SH-SY5Y (cell line): ENCODE measurements around the gene SNX33.

ENCODE experiments used
- GATA2 ChIP-seq: IDR thresholded peaks from 2 replicates; pipeline ENCODE4 v1.6.1; 2011; ENCODE audit warnings: mild to moderate bottlenecking, low read depth, low read length
- GATA3 ChIP-seq: IDR thresholded peaks from 2 replicates; pipeline ENCODE4 v1.6.1; 2011; ENCODE audit warnings: low read depth, mild to moderate bottlenecking, low read length, moderate library complexity

SNX33 gene

GRCh38 chr15:75637245-75638009 is 10.3 kb upstream of the SNX33 start:
- TF ChIP-seq GATA3 (no peak), GATA2 (no peak)

- TF ChIP-seq GATA3 (no peak), GATA2 (no peak)
Observed at GRCh38 chr15:75639191-75639708, 8.5 kb upstream of the SNX33 start.

- no peak for TF ChIP-seq GATA2
- no peak for TF ChIP-seq GATA3
Observed at GRCh38 chr15:75639709-75640482, 7.8 kb upstream of the SNX33 start, which contains the start of gene IMP3. TSS of gene IMP3 (minus strand) at chr15:75640224. CDS start at chr15:75640168, 56 bp downstream.

DNA sequence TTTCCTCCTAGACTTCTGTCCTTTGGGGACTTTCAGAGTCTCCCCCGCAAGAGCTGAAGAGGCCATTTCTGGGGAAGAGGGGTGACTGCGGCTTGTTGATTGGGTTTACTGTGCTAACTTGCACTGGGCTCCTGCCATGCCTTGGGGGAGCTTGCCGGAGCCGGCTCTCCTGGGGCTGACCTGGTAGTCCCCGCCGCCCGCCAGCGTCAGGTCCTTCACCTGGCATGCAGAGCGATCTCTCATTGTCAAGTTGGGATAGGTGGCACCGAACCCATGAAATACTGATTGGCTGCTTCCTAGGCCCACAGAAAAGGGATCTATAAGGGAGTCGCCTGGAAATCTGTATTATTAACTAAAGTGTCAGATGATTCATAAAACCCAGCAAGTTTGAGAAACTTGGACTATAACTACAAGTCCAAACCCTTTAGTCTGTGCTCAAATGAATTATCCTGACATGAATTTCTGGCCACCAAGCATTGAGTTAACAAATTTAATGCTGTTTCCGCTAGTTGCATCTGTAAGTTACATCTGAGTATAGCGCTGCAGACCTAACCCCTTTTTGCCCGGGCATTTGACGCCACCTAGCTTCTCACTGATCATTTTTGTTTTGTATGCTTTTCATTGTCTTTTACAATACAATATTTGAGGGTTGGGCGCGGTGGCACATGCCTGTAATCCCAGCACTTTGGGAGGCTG is 7.1 kb upstream of the SNX33 start:
- TF ChIP-seq GATA3 (no peak), GATA2 (no peak)

DNA sequence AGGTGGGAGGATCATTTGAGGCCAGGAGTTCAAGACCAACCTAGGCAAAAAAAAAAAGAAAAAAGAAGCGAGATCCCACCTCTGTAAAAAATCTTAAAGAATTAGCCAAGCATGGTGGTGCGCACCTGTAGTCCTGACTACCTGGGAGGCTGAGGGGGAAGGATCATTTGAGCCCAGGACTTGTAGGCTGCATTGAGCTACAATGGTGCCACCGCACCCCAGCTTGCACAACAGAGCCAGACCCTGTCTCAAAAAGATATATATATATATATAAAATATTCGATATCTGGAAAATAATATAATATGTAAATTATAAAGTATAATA is 6.6 kb upstream of the SNX33 start:
- TF ChIP-seq GATA3 (no peak), GATA2 (no peak)

GRCh38 chr15:75641603-75642002 is 6.1 kb upstream of the SNX33 start:
- no peak for TF ChIP-seq GATA3
- TF ChIP-seq GATA2: no peak

- TF ChIP-seq GATA2 (no peak), GATA3 (no peak)
Observed at GRCh38 chr15:75644376-75644775, 3.3 kb upstream of the SNX33 start.

DNA sequence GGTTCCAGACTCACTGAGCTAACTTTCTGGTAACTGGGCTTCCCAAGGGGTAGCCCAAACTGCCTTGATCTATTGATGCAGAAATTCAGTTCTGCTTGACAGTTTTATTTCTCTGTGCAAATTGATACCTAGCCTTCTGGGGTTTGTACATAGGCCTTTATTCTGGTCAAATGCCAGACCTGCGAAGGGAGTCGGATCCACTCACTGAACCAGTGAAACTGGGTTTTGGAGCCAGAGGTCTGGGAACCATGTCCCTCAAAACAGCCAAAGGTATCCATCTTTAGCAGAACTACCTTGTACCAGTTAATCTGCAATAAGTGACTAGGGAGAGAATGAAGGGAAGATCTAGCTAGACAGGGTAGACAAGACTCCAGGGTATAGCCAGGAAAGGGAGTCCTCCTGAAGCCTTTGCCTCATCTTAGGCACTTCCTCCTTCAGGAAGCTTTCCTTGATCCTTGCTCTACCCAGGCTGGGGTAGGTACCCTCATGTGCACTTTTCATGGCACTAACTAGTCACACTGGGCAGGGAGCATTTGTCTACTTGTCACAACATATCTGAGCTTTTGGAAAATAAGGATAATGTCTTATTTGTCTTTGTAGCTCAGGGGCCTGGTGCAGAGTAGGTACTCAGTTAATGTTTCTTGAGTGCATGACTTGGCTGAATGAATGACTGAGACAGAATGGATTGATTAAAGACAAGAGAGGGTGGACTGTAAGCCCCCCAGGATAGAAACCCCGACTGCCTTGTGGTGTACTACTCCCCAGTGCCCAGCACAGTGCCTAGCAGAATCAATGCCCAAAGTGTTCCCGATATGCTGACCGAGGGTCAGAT is 1.4 kb upstream of the SNX33 start:
- TF ChIP-seq GATA3 (no peak), GATA2 (no peak)

GRCh38 chr15:75646944-75647364 is 758 bp upstream of the SNX33 start:
- TF ChIP-seq GATA3 (no peak), GATA2 (no peak)

DNA sequence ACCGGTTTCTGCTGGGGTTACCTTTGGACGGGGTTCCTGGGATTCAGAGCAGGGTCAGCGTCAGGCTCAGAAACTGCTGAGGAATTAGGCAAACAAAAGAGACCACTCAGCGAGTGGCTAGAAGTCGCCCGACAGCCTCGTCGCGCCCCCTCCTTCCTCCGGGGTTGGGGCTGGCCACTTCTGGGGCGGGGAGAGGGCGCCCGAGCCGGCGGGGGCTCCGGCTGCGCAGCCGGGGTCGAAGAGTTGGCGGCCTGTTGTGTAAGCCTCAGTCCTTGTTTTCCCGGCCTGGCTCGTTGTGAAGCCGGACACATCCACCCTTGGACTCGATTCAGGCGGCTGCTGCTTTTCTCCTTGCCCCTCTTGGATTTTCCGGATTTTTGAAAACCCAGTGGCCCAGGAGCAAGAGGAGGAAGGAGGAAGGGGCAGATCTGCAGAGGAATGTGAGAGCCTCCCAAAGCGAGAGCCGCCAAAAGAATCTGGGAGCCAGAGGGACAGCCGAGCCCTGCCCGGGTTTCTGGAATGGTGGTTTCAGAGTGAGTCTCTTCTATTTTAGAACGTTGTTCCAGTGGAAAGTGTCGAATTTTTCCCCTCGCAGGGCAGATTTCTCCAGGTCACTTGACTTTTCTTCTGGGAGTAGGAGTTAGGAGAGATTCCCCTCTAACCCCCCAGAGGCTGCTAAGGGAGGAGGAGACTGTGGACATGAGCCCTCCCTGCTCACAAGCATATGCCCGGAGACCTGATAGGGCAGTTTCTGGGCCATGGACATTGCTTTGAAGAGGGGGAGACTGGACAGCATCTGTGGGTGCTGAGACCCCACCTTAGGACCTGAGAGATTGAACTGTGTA is 666 bp downstream of the SNX33 start:
- no peak for TF ChIP-seq GATA3
- no peak for TF ChIP-seq GATA2

GRCh38 chr15:75649045-75649761 is 1.5 kb downstream of the SNX33 start:
- TF ChIP-seq GATA2: no peak
- no peak for TF ChIP-seq GATA3

DNA sequence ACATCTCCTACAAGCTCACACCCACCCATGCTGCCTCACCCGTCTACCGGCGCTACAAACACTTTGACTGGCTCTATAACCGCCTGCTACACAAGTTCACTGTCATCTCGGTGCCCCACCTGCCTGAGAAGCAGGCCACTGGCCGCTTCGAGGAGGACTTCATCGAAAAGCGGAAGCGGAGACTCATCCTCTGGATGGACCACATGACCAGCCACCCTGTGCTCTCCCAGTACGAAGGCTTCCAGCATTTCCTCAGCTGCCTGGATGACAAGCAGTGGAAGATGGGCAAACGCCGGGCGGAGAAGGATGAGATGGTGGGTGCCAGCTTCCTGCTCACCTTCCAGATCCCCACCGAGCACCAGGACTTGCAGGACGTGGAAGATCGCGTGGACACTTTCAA is 2.1 kb downstream of the SNX33 start:
- TF ChIP-seq GATA2 (no peak), GATA3 (no peak)
